GM03348 (cell line): ENCODE results near the gene FGF14.

Experiments
- DNase-seq: peaks from one replicate; pipeline ENCODE4 v3.0.0; 2012; ENCODE audit warnings: low spot score

The FGF14 gene

DNA sequence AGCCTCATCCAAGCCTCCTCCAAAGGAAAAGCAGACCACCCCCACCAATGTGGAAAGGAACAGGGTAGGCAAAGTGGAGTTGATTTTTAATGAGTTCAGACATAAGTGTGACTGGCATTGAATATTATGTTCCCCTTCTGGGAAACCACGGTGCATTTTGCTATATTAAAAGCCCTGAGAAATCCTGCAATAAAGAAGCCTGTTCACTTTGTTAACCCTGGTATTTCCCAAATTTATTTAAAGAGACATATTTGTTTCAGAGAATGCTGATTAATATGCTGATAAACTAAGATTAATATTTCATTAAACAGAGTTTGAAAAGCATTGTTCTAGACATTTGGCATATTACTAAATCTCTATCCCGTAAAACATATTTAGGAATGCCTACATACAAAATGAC lies 151.4 kb downstream of the FGF14 start:
- DNase-seq = no peak

DNA sequence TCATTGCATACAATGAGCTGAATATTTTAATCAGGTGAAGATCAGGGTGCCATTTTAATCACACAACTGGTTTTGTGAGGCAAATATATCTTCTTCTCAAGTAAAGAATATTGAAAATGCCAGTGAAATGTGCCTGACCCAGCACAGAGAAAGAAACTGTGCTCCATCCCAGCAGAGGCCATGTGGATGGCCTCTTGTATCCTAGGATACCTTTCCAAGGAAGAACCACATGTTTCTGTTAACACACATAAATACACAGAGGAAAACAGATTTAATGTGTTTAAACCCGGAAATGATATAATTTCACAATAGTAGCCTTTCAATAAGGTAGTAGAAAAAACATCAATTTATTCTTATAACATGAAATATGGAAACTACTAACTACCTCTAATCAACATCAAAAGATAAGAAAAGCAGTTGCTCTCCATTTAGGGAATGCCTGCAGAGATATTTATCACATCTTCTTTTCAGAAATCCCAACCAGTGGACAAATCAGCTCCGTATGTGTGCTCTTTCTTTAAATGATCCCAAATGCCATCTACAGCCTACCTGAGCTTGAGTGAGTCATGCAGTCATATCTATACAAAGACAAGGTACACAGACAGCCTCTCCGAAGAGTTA lies 157.1 kb downstream of the FGF14 start:
- no peak for DNase-seq

DNA sequence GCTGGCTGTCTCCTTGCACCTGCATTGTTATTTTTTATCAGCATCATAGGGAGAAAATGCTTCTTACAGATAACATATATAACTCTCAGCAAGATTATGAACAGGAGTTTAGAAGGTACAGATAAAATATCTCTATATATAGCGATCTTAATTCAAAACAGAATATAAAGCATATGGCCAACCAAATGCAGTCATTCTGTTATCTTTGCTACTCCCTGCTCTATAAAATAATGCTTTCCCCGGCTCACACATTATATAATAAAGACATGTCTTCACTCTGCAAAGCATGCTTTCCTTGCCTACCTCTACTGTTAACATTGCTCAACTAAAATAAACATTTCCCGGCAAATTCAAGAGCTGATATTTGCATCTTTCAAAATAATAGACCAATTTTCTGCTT lies 161.7 kb downstream of the FGF14 start:
- DNase-seq = no peak

DNA sequence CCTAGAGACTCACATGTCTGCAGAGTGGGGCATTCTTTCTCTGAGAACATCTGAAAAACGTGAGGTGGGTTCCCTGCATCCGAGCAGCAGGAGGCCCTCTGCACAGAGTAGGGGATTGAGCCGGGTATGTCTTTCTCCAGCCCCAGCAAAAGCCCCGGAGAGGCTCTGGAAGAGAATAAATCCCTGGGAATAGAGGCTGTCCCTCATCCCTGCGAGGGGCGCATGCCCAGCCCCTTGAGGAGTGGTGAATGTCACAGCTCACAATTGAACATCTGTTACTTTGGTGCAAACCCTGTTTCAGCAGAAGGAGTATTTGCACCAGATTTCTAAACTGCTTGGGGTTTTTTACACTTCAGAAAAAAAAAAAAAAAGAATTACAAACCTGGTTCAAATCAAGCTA lies 164.6 kb downstream of the FGF14 start:
- DNase-seq = no peak

DNA sequence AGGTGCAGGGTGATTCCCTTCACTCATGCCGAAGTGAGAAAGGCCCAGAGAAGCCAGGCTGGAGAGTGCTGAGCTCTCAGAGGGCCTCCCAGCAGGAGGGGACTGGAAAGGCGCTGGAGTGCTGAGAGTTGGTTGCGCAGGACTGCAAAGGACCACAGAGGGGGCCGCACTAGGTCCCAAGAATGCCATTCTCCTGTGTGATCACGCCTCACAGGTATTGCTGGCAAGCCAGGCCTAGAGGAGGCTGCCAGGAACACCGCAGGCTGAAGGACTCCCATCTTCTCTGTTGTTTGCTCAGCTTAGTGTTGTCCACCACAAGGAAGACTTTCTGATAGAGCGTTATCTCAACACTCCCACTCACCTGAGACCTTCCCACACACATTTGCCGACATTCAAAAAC lies 165.0 kb downstream of the FGF14 start:
- DNase-seq = no peak

DNA sequence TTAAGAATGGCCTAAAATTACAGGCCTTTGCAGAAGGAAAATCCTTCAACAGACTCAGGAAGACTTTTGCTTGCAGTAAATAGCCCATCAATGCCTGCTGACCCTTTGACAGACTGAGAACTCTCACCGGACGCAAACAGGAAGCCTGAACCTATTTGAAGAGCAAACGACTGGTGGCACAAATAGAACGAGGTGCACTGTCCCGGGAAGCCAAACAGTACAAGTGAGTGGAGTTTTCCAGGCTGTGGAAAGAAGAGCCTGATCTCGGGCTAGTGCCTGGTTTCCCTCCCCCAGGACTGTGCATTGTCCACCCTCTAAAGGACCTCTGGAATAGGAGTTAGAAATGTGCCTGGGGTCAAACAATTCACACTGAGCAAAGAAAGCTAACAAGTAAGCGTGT lies 165.5 kb downstream of the FGF14 start:
- DNase-seq = no peak

DNA sequence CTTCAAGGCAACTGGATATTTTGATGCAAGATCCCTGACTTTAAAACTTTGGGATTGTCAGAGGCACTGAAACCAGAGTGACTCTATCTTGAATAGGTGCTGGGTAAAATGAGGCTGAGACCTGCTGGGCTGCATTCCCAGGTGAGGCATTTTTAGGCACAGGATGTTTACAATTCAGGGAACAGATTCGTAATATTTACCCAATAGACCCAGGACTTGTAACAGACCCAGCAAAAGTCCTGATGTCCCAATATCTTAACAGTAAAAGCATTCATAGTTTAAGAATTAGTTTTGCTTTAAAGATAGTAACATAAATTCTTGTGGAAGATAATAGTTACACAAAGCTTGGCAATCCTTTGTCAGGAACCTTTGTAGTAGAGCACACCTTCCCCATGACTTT lies 166.2 kb downstream of the FGF14 start:
- DNase-seq = no peak

DNA sequence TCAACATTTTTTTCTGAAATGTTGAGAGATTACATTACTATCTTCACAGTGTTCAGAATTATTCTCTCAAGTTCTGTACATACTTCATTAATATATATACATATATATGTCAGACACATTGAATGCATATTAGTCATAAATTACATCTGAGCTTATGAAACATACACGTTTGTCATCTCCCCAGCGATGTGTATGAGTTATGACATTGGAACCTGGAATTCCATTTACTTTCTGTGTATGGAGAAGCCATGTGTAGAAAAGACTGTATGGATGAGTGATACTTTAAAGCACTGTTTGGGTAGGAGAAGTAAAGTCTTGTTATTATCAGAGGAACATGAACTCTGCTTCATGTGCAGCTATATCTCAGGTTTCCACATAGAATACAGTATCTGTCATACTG lies 167.2 kb downstream of the FGF14 start:
- DNase-seq = no peak

DNA sequence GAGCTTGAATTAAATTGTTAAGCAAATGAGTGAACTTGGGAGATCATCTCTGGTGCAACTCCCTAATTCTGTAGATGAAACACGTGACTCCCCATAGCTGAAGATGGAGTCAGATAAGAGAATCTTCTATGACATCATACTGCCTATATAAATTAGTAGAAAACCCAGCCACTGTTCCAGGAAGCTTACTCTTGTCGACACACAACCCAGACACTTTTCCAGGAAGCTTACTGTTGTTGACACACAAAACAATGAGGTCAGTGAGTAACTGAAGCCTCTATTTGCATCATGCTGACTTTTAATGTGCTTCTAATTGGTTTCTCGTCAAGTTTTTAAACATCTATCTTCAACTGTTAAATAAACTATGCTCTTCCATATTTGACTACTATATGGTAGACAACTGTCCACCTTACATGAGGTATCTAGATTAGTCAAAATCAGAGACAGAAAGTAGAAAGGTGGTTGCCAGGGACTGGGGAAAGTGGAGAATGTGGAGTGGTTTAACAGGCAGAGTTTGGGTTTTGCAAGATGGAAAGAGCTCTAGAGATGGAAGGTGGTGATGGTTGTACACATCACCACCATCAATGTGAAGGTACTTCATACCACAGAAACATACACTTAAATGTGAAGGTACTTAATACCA lies 168.2 kb downstream of the FGF14 start:
- DNase-seq = no peak

DNA sequence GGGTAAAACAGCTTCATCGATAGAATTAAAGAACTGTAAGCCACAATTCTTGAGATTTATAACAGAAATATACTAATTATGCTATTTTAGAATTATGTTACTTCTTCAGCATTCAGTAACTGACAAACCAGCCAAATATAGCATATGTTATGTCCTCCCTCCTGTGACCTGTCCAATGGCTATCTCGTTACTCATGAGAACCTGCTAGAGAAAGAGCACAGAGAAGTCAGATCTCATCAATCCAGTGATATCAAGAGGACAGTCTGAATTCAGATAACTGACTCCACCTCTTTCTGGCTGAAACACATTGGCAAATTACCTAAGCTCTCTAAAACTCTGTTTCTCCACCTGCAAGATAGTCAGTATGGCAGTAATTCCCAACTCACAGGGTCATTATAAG lies 170.4 kb downstream of the FGF14 start:
- DNase-seq = no peak

DNA sequence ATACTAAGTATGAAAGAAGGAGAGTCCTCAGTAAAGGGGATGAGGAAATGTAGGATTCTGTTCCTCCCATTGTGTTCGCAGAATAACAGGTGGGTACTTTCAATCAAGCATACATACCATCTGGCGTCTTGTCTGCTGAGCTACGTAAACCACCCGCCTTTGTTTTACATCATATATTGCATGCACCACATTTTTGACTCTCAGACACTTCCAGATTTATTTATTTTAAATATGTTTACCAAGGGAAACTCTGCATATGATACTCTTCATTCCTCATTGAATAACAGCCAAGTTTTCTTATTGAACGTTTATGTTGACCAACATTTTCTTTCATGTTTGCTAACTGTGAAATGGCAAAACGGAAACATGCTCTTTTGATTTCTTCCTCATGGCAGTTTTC lies 174.1 kb downstream of the FGF14 start:
- no peak for DNase-seq

DNA sequence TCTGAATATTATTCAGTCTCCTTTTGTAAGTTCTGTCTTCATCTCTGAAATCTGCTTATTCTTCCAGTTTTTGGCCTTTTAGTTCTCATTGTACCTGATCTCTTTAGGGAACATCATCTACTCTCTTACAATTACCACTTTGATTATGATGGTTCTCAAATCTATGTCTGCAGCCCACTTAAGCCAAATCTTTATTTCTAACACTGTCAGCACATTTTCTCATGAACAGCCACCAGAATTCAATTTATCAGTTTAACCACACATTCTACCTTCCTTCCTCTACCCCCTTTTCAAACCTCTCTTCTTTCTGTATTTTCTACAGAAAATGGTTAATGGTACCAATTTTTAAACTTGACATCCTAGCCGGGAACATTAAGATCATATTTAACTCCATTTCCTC lies 175.3 kb downstream of the FGF14 start:
- DNase-seq = no peak

DNA sequence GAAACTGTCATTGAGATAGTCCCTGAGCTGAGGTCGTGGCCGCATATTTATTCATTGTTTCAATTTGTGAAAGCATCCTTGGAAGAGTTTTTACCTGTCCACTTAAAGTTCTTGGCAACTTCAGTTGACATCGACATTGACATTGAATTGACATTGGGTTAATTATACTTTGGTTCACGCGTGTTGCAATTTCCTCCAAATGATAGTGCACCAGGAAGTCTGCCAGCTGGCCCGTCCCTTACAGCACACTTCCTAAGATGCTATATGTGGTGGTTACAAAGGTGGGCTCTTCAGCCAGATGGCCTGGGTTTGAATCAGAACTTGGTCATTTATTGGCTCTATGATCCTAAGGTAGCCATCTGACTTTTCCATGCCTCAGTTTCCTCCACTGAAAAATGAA lies 176.0 kb downstream of the FGF14 start:
- no peak for DNase-seq

DNA sequence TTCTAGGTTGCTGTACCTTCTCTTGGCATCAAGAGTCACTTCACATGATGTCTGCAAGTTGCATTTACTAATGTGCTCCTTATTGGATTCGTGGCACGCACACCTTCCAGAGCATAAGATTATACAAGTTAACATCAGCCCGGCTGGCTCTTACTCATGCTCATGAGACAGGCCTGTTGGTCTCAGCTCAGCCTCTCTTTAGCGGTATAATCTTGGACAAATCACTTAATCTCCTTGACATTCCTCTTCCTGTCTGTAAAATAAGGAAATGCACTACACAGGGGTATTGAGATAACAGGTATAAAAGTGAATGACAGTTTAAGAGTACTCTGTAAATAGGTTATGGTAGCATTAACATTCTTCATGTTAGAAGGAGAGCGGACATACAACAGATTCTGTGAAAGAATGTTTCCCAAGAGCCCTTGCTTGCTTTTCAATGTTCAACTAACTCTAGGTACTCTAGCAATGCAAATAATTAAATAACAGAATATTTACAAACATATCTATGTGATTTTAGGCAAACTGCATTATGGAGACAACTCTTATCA lies 181.1 kb downstream of the FGF14 start:
- DNase-seq = no peak

DNA sequence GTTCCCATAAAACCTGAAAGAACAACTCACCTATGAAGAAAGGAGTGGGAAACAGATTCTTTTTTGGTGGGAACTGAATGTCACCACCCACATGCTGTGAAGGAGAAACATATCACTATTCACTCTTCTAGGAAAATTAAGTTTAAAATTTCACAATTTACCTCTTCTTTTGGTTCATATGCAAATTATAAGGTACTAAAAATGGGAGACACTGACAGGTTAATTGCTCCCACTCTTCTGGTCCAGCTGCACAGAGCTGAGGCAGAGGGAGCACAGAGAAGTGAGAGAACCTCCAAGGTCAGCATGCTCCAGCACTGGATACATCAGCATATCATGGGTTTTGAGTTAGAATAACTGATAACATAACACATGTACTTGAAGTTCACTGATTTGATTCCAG lies 186.9 kb downstream of the FGF14 start:
- no peak for DNase-seq

DNA sequence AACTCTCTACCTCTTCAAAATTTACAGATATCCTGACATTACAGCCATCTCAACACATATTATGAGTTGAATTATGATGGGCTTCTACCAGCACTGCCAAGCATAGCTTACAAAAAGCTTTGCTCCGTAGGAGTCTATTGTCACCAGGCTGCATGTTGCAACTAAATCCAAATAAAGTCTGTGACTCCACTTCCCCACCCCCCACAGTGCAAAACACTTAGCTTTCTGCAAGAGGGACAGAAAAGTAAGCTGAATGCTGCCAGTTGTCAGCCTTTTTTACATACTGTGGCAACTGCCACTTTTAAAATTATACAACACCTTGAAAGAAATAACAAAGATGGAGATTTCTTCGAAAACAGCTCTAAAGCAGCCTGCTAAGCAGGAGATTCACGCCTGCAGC lies 189.1 kb downstream of the FGF14 start:
- DNase-seq = no peak

DNA sequence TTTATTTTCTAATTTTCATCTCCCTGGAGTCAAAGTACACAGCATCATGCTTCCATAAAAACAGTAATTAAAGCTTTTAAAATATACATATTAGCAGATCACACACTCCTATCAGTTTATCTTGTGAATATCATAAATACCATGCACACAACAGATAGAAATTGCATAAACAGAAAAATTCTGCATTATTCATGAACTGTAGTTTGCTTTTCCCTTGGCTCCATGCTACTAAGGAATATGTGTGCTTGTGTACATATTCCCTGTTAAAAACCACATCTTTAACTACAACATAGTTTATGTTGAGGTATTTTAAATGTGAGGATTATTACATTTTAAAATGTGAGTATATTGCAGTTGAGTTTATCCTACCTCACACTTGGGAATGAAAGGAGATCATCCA lies 193.5 kb downstream of the FGF14 start:
- no peak for DNase-seq

DNA sequence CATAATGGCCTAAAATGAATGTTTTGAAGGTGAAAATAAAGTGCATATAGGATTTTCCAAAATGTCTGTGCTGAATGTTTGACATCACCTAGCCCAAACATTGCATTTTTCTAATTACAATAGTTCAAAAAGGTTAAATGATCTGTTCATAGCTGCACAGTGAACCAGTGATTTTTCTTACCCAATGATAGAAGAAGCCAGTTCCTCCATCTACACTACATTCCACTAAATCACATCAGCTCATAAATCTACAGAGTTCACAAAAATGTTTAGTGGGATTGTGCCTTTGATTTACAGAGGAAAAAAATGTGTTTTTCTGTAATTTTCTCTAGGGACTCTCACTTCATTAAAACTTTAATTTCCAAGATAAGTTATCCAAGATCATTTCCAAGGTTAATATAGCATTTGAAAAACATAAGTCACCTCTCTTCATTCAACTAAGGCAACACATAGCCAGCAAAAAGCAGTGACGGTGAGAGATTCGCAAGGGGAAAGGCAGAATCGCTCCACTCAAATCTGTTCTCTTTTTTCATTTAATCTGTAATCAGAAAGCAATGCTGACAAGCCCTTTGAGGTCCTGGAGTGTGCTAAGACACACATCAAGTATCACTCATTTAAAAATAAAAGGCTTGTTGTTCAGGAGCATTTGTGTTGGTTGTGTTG lies 194.0 kb downstream of the FGF14 start:
- DNase-seq = no peak

DNA sequence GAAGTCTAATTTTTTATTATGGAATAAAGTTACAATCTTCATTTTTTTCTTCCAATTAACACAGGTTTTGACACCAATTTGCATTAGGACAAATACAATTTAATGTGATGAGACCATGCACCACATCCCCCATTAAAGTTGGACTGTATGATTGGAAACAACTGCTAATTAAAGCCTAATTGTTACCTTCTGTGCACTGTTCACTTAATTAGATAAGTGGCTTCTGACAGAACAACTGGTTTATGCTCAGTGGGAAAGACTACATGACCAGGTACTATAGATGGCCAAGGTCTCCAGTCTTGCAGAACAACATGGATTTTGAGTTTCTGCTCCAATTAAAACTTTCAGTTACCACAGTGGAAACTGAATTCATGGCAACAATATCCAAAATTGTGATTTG lies 198.1 kb downstream of the FGF14 start:
- no peak for DNase-seq

DNA sequence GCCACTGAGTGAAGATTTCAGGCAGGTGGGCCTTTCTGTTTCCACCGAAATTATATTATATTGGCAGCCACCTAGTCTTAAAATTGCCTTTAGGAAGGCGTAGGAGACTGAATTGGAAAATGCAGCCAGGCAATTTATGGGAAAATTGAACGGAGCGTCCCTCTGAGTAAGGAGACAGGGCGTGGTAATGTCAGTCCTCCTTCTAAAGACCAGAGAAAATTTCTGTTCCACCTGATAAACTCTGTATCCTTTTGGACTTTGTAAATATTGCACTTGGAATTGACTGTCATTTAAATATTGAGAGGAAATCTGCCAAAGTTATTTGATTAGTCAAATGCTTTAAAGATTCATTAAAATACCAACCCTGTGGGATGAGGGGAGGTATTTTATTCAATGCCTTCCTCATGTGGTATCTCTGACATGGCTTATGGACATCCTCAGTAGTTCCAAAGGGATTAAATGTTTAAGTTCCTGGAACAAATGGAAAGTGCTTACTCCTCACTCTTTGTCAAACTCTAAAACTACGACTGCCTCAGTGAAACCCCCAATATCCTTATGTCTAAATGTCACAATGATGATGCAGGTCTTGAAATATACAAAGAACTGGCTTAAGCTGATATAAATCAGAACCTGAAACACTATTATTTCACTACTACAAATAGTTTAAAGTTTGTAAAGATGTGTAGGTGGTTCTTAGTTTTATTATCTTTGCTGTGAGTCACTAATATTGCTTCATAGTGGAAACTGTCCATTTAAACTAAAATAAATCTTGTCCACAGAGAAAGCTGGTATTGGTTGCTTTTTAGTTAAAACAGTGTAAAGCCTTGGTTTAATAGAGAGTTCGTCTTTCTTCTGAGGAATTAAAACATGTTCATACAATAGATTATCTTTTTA lies 203.2 kb downstream of the FGF14 start:
- DNase-seq = no peak

DNA sequence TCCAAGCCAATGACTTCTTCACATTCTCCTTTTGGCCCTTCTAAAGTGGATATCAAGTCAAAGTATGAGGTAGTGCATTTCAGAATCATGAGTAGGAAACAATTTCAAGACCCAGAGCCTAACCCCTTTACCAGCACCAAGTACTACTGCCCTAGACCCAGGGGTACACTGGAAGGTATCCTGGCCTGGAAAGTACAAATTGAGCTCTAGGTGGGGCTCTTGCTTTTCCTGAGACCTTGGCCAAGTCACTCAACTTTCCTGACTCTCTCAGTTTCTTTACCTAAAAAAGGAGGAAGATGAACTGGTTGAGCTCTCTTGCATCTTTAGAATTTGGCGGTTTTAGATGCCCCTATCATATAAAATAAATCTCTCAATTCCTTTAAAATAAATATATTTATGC lies 204.7 kb downstream of the FGF14 start:
- no peak for DNase-seq
